Dermis microvascular lymphatic vessel endothelial cell (primary cell): ENCODE results near the gene KIF26A. TPM values are rescaled to one million over a fixed set of nuclear protein-coding genes. Genes with fewer than 3 reads are reported as not detected.

Experiments
- DNase-seq, 2 donors: peaks; one replicate each; pipeline versions ENCODE4 v3.0.0 to v3.0.0-alpha.2; 2010; ENCODE audit warnings: low read depth in 2 of 2
- total RNA-seq: library from RNA; depleted of rRNA; stranded (reverse); fragments of >200 nt; gene quantifications from 2 replicates; pipeline ENCODE4 v1.2.1, GENCODE V29; 2014

KIF26A gene
- total RNA-seq, 1 donor from 2014 or later, result 9.2 TPM

GRCh38 chr14:104191409-104191997 is 53.1 kb downstream of the KIF26A start:
- no peak for DNase-seq

GRCh38 chr14:104192146-104192882 is 53.9 kb downstream of the KIF26A start:
- DNase-seq, result no peak

- DNase-seq, result no peak
These were observed 54.5 kb downstream of the KIF26A start for GRCh38 chr14:104192883-104193245.

- no peak for DNase-seq
These were observed 55.6 kb downstream of the KIF26A start for GRCh38 chr14:104194016-104194415.

GRCh38 chr14:104194716-104195115 is 56.3 kb downstream of the KIF26A start:
- DNase-seq, result no peak

GRCh38 chr14:104195361-104195760 is 57.0 kb downstream of the KIF26A start:
- DNase-seq, result no peak

GRCh38 chr14:104195878-104196277 is 57.5 kb downstream of the KIF26A start:
- no peak for DNase-seq

GRCh38 chr14:104196461-104197140 is 58.2 kb downstream of the KIF26A start:
- no peak for DNase-seq

GRCh38 chr14:104197449-104198247 is 59.3 kb downstream of the KIF26A start:
- no peak for DNase-seq

- DNase-seq, result no peak
These were observed 61.0 kb downstream of the KIF26A start for GRCh38 chr14:104199266-104199895.

GRCh38 chr14:104200106-104200505 is 61.7 kb downstream of the KIF26A start:
- no peak for DNase-seq

- no peak for DNase-seq
These were observed 62.2 kb downstream of the KIF26A start for GRCh38 chr14:104200591-104200990.

- DNase-seq, result no peak
These were observed 62.7 kb downstream of the KIF26A start for GRCh38 chr14:104201063-104201462.

GRCh38 chr14:104201496-104201895 is 63.1 kb downstream of the KIF26A start:
- DNase-seq, result no peak

GRCh38 chr14:104202259-104203070 is 64.1 kb downstream of the KIF26A start:
- DNase-seq, result no peak

- no peak for DNase-seq
These were observed 64.7 kb downstream of the KIF26A start for GRCh38 chr14:104203071-104203425.

- DNase-seq, result no peak
These were observed 66.3 kb downstream of the KIF26A start for GRCh38 chr14:104204660-104205149.

GRCh38 chr14:104205781-104206180 is 67.4 kb downstream of the KIF26A start:
- no peak for DNase-seq

- no peak for DNase-seq
These were observed 68.0 kb downstream of the KIF26A start for GRCh38 chr14:104206281-104206904.
